Adipose tissue (tissue), 3 donors: ENCODE measurements around the gene HLF. TPM values are rescaled to one million over a fixed set of nuclear protein-coding genes. Genes with fewer than 3 reads are reported as not detected.

Experiments
- H3K27ac ChIP-seq: one replicate; pipeline ENCODE4 v1.5.1; 2013; ENCODE audit warnings: low read depth, low read length
- WGBS, 3 donors: extraction: QIAGEN DNeasy Blood & Tissue Kit; methylation state at CpG; one replicate each; pipeline ENCODE4 v1.1.7; 2013; 5-methylcytosine and 5-hydroxymethylcytosine counted together
- polyA plus RNA-seq, 3 donors: library from polyadenylated mRNA; stranded (reverse); fragments of 200-250 nt; gene quantifications; one replicate each; pipeline ENCODE4 v1.2.3, GENCODE V29; 2013
- donor health status: healthy with polysubstance abuse.
- donor health status: Bipolar disorder and iron deficiency.
- donor health status: healthy.

Gene HLF
- polyA plus RNA-seq, 3 donors, result 1.9 to 7.4 (median 2.6) TPM

DNA sequence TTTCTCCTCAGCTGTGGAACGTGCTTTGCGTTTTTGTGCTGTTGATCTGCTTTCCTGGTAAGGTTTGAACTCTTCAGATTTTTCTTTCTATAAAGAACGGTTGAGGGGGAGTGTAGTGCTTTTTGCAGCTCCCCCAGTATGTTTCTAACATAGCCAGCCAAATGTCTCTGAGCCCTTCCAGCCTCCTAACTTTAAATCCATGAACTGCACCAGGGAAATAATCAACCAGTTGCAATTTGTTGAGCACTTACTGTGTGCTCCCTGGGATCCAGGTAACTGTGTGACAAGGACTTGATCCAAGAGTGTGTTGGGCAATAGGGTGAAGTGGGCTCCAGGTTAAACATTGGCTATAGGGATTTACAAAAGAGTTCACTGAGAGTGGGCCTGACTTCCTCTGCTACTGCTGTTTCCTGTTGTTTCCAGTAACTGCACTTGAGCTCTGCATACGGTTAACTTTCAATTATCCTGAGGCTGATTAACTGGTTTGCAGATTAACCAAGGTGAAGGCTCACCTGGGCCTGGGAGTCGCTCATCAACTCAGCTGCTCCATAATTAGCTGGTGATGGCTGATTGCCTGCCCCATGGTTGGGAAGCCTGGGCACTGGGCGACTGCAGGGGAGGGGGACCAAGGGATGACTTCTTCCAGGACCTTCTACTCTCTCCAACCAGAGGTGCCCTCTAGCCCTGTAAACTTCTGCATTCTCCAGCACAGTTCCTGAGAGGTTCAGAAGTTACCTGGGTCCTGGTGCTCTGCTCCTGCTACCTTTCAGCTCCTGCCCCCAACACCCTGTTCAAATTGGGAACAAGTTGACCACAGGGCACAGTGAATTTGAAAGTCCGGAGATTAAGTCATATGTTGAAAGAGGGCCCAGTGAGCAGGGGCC, 19.5 kb downstream of the HLF start:
- 59 to 83% (median 69%) methylated on average over 7 of the region's 7 CpGs for WGBS, 3 donors
- no peak overlapping the region for H3K27ac ChIP-seq

DNA sequence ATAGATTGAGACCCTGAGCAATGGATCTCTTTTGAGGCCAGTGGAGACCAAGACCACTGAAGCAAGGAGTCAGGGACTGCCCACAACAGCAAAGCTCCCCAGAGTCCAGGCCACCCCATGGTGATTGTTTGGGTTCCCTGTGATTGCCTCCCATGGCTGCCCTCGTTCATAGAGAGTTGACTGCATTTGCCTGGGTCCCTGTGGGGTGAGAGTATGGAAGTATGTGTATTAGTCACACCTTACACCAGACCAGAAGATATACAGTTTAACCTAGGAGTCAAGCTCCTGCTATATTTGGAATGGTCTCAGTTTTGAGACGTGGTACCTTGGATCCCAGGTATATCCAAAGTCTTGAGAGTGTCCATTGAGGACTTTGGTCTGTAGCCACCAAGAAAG, 20.2 kb downstream of the HLF start:
- no peak overlapping the region for H3K27ac ChIP-seq
- 59 to 73% (median 70%) methylated on average over 2 of the region's 2 CpGs for WGBS, 3 donors

DNA sequence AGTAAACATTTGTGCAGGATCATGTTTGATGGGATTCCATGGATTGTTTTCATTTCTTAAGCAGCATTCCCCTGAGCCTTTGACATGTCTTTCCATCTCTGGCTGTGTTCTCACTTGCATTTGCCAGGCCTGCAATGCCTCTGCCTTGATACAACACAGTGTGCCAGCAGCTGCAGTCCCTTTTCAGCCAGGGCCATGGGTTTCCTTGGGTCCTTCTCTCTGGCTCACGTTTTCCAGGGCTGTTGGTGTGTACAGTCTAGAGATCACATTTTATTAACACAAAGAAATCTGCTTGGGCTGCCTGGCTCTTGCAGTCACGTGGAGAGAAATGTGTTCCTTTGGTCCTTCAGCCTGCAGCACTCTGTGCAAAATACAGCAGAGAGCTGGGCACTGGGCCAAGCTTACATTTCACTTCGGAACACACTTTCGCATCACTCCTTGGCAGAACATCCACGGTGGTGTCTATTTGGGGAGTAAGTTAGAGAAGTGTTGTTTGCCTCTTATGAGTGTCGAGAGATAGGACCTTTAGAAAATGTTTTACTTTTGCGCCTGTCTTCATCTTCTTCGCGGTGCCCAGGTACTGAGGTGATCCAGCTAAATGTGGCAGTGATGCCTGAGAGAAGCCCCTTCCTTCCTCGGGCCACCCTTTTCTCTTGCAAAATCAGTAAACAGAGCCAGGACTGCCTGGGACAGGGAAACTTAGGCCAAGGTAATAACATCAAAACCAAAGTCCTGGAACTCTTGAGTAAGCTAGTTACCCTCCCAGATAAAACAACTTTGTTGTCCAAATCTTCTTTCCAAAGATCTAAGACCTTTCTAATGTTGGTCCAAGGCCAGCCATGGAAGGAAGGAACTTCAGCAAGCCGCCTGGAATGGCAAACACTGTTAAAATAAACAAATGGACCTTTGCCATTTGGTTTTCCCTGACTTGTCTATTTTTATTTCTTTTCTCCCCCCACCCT, 20.9 kb downstream of the HLF start:
- WGBS, 3 donors, result 38 to 53% (median 42%) methylated on average over 11 of the region's 11 CpGs
- H3K27ac ChIP-seq, result no peak overlapping the region

DNA sequence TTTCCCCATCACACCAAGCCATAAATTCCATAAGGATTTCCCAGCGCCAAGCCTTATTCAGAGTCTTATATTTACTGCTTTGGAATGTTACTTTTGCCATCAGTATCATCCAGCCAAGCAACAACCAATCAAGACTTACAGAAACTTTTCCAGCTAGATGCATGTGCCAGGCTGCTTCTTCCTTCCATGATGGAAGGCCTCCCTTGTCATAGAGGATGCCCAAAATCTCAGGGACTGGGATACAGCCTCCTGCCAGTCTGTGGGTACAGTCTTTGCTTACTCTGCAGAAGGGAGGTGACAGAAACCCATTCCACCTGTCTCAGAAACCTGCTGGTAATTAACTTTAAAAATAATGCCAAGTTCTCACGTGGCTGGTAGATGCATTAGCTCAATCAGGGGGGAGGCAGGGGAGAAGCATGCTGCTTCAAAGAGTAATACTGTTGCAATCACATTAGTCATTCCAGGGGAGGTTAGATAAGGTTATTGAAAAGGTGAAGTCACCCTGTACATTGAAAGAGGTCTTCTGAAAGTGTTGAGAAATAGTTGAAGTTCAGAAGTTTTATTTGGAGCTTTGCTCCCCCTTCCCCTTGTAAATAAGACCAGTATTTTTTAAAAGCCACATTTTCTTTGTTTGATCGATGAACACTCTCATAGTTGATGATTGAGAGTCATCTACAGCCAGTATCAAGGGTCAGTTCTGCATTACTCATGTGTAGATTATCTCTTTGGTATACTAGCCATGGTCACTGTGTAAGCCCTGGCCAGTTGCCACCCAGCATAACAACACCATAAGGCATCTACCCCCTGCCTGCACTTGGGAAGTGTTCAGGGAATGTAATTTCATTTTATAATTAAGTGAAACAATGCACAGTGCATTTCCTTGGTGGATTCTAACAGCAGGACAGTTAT, 22.2 kb downstream of the HLF start:
- WGBS, 3 donors, result 50 to 73% (median 71%) methylated on average over 3 of the region's 3 CpGs
- H3K27ac ChIP-seq, result no peak overlapping the region

DNA sequence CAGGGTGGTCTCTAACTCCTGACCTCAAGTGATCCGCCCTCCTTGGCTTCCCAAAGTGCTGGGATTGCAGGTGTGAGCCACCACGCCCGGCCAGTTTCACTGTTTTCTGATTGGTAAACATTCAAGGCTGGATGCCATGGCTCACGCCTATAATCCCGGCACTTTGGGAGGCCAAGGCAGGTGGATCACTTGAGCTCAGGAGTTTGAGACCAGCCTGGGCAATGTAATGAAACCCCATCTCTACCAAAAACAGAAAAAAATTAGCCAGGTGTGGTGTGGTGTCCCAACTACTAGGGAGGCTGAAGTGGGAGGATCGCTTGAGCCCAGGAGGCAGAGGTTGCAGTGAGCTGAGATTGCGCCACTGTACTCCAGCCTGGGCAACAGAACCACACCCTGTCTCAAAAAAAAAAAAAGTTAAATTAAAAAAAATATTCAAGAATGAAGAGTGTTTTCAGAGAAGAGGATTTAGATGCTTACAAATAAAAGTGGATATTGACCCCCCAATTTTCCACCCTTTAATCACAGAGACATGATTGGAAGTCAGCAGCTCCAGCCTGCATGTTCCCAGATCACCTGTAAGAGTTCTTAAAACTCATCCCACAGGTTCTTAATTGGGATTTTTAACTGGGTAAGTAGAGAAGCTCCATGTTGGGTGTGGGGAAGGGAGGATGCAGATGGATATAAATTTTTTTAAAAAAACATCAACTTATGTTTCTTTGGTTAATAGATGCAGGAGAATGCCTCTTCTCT, 23.8 kb downstream of the HLF start:
- H3K27ac ChIP-seq, result no peak overlapping the region
- 94 to 97% (median 94%) methylated on average over 7 of the region's 7 CpGs for WGBS, 3 donors

DNA sequence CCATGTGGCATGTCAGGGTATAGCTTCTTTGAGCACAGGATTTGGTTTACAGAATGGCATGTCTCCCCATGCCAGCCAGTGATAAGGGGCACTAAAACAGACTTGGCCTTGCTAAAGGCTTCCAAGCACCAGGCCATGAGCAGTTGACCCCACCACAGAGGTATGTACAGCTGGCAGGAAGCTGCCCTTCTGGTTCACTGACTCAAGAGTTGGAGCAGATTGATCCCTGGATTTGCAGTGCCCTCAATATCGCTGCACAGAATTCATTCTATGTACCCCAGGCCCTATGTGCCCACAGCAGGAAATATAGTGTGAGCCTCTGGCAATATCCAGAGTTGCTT, 24.3 kb downstream of the HLF start:
- H3K27ac ChIP-seq, result no peak overlapping the region
- 93 to 100% (median 97%) methylated on average over 1 of the region's 1 CpG for WGBS, 3 donors

DNA sequence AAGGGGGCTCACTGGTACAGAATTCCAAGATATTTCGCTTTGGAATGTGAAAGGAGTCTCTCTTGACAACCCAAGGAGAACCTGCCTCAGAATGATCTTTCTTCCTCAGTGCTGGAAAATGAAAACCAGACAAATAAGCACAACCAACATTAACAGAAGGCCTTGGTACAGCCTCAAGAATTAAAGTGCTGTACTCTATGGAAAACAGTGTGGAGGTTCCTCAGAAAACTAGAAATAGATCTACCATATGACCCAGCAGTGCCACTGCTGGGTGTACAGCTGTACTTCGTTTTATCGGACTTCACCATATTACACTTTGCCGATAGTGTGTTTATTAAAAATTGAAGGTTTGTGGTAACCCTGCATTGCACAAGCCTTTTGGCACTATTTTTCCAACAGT, 25.2 kb downstream of the HLF start:
- no peak overlapping the region for H3K27ac ChIP-seq

DNA sequence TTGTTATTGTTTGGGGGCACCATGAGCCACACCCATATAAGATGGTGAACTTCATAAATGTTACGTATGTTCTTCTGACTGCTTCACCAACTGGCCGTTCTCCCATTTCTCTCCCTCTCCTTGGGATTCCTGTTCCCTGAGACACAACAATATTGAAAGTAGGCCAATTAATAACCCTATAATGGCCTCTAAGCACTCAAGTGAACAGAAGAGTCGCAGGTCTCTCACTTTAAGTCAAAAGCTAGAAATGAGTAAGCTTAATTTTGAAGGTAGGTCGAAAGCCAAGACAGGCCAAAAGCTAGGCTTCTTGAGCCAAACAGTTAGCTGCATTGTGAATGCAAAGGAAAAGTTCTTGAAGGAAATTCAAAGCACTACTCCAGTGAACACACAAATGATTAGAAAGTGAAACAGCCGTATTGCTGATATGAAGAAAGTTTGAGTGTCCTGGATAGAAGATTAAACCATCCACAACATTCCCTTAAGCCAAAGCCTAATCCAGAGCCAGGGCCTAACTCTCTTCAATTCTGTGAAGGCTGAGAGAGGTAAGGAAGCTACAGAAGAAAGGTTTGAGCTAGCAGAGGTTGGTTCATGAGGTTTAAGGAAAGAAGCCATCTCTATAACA, 25.8 kb downstream of the HLF start:
- 78 to 88% (median 81%) methylated on average over 5 of the region's 5 CpGs for WGBS, 3 donors
- H3K27ac ChIP-seq, result no peak overlapping the region

More for the DNA sequence above, 25.2 kb downstream of the HLF start:
- 89 to 95% (median 93%) methylated on average over 4 of the region's 4 CpGs for WGBS, 3 donors

DNA sequence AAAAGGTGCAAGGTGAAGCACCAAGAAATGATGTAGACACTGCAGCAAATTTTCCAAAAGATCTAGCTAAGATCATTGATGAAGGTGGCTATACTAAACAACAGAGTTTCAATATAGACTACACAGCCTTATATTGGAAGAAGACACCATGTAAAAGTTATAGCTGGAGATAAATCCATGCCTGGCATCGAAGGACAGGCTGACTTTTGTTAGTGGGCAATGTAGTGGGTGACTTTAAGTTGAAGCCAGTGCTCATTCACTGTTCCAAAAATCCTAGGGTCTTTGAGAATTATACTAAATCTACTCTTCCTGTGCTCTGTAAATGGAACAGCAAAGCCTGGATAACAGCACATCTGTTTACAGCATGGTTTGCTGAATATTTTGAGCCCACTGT, 26.4 kb downstream of the HLF start:
- no peak overlapping the region for H3K27ac ChIP-seq
- whole genome bisulfite sequencing, 3 donors, result 83 to 95% (median 92%) methylated on average over 1 of the region's 1 CpG

DNA sequence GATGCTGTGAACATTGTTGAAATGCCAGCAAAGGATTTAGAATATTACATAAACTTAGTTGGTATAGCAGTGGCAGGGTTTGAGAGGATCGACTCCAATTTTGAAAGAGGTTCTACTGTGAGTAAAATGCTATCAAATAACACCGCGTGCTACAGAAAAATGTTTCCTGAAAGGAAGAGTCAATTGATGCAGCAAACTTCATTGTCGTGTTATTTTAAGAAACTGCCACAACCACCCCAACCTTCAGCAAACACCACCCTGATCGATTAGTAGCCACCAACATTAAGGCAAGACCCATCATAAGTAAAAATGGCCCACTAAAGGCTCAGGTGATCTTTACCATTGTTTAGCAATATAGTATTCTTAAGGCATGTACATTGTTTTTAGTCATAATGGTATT, 27.3 kb downstream of the HLF start:
- WGBS, 3 donors, result 75 to 88% (median 80%) methylated on average over 5 of the region's 5 CpGs
- H3K27ac ChIP-seq, result no peak overlapping the region

DNA sequence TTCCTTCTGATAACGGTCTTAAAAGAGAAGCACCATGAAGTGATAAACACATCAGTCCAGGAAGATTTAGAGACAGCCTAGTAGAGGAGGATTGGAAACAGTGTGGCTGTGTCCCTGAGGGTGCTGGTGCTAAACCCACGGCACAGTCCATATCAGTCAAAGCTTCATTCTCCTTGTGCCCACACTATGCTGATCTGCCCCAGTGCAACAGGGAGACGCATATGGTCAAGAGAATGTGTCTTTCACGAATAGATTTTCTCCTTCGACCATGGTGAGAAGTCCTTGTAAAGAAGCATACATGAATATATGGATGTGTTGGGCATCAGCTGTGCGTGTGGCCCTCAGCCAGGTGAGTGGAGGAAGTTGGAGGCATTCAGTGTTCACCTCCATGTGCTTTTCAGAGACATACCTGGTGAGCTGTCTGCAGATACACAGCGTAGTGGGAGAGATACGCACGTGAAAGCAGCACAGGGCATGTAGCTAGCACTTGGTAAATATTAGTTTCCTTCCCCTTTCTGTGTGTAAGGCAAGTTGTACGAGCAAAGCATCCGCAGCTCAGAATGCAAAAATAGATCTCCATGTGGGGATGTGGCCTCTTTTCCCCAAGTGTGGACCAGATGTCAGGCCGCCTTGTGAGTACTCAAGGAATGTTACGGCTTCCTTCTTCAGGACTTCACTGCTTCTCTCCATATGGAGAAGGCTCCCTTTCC, 29.4 kb downstream of the HLF start:
- H3K27ac ChIP-seq, result no peak overlapping the region
- WGBS, 3 donors, result 49 to 76% (median 59%) methylated on average over 13 of the region's 13 CpGs

DNA sequence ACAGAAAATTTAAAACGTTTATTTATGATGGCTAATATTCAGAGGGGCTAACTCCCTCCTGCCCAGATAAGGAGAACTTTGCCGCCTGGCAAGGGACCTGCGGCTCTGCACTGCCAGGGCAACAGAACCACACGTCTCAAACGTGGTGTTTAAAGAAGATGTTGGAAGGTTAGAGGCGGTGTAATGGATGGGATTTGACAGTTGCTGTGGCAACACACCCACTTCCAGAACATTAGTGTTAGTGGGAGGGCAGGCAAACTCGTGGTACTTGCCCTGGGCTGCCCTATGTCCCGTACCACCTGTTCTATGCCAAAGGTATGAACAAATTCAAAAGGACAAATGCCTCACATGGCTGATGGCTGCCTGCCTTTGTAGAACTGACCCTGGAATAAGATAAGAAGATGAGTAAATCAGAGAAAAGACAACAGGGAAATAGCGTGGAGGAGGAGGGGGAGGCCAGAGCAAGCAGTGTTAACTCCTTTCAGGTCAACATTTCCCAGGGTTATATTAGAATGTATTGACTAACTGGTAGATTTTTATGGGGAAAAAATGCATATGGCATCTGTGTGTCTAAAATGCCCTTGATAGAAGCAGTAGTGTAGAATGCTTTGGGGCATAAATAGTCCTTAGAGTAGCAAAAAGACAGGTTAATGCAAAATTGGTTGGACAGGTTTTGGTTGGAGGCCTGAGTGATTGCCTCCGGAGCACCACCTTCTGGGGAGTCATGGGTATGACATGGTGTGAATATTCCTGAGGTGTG, 30.8 kb downstream of the HLF start:
- WGBS, 3 donors, result 49 to 59% (median 57%) methylated on average over 10 of the region's 10 CpGs
- H3K27ac ChIP-seq, result no peak overlapping the region

DNA sequence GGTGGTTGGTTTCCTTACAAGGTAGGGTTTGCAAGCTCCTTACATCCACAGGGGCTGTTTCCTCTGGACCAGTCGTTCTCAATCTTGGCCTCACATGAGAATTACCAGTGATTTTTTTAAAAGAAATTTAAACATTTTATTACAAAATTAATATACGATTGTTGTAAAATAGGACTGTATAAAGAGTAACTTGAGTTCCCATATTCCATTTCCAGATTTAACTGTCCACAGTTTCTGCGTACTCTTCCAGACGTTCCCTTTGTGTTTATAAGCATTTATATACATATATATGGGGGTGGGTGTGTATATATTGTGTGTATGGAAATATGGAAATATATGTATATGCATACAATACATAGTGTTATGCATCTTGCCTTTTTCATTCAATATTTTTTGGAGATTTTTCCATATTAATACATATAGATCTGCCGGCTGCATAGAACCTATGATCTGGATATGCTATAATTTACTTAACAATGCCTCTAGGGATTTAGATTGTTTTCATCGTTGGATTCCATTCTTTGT, 31.5 kb downstream of the HLF start:
- 53 to 59% (median 54%) methylated on average over 6 of the region's 6 CpGs for WGBS, 3 donors
- H3K27ac ChIP-seq, result no peak overlapping the region

DNA sequence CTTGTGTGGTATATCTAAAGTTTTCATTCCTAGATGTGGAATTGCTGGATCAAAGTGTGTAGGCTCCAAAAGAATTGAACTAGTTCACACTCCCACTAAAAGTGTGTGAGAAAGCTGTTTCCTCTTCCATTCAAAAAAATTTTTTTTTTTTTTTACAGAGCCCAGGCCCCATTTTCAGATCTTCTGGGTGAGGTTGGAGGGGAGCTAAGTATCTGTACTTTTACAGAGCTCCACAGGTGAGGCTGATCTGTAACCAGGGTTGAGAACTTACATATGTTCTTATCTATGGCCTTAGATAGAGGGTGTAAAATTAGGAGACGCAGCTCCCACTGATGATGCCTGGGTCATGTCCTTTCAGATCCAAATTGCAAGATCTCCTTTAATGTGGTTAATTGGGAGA, 31.9 kb downstream of the HLF start:
- 94 to 100% (median 97%) methylated on average over 1 of the region's 1 CpG for WGBS, 3 donors
- H3K27ac ChIP-seq, result no peak overlapping the region

DNA sequence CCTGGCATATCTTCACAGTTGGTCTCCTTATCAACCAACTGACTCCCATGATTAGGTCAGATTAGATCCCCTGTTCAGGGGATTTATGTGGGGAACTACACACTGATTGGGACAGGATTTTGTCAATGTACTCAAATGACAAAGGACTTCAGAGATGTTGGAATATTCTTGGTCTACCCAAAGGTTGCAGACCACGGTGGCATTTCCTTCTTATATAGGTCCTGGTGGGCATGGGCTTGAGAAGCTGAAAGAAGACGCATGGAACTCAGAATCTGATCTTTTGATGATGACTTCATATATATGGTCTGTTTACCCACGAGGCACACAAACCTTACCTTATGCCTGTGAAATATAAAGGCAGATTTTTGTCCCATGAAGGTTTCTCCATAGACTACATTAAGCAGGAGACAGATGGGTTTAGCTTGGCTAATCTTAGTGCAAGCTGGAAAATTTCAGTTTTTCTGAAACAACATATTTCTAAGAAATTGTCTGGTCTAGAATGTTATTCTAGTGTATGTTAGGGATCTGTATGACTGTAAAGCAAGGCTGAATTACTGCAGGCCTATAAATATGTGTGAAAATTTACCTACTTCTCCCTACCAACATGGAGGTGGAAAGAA, 33.5 kb downstream of the HLF start:
- no peak overlapping the region for H3K27ac ChIP-seq
- 80 to 86% (median 84%) methylated on average over 3 of the region's 3 CpGs for WGBS, 3 donors
